Measurements from ENCODE around the gene GRIN3B.
"Not testable (repeated sequence)": the region's sequence is repeated elsewhere in the genome, so short reads cannot be mapped to it uniquely, and the experiment has no call there.

GRIN3B gene

DNA sequence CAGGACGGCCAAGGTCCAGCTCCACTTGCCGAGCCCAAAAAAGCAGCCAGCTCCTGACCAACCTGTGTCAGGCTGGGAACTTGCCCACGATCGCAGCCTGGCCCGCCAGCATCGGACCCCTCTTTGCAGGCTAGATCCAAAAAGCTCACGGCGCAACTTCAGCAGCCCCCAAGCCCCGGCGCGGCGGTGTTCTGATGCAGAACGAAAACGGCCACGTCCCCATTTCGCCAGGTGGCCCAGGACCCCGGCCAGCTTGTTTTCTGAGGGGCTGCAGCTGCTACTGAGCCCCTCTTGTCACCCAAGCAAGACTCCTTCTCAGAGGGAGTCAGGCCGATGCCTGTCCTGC, 19.4 kb downstream of the GRIN3B start:
- DNase-seq (ENCODE audit: low spot score), result no peak

- DNase-seq (ENCODE audit: low spot score), result no peak
Observed at GRCh38 chr19:1019980-1020867, 20.0 kb downstream of the GRIN3B start.

DNA sequence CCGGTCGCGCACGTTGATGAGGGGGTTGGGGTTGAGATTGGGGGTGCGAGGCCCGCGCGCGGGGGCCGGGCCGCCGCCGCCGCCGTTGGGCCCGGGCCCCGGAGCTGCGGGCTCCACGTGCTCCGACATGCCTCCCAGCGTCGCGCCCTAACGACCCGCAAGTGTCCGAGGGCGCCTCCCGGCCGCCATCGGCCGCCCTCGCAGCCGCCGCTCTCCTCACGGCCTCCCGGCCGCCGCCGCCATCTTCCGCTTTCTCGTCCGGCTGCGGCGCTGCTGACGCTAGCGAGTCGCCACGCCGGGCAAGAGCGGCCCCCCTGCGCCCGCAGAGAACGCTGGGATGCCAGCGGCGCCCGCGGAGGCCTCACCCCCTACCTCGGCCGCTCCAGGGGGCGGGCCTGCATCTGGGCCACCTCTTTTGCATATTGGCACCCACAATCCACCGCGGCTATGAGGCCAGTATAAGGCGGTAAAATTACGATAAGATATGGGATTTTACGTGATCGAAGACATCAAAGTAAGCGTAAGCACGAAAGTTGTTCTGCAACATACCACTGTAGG, 20.7 kb downstream of the GRIN3B start, which contains the start of gene TMEM259:
Gene TMEM259, minus strand, starts transcription at position 256 of the 558 bp plus-strand sequence. Its CDS starts 127 bp downstream, at position 129.
- DNase-seq (ENCODE audit: low spot score), result peak; percentile 97

DNA sequence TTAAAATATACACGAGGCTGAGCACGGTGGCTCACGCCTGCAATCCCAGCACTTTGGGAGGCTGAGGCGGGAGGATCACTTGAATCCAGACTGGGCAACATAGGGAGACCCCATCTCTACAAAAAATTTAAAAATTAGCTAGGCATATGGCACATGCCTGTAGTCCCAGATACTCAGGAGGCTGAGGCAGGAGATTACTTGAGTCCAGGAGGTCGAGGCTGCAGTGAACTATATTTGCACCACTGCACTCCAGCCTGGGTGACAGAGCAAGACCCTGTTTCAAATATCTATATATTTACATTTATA, 23.6 kb downstream of the GRIN3B start:
- DNase-seq (ENCODE audit: low spot score), result not testable (repeated sequence)

DNA sequence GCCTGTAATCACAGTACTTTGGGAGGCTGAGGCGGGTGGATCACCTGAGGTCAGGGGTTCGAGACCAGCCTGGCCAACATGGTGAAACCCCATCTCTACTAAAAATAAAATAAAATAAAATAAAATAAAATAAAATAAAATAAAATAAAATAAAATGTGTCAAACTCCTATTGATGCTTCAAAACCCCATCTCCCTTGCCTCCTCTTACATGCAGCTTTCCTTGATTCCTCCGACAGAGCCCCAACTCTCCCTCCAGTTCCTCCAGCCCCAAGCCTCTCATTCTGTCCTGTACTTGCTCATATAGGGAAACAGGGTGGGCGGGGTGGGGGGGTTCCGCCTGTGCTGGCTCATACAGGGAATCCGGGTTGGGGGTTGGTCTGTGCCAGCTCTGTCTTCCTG, 24.9 kb downstream of the GRIN3B start:
- not testable (repeated sequence) for DNase-seq (ENCODE audit: low spot score)

DNA sequence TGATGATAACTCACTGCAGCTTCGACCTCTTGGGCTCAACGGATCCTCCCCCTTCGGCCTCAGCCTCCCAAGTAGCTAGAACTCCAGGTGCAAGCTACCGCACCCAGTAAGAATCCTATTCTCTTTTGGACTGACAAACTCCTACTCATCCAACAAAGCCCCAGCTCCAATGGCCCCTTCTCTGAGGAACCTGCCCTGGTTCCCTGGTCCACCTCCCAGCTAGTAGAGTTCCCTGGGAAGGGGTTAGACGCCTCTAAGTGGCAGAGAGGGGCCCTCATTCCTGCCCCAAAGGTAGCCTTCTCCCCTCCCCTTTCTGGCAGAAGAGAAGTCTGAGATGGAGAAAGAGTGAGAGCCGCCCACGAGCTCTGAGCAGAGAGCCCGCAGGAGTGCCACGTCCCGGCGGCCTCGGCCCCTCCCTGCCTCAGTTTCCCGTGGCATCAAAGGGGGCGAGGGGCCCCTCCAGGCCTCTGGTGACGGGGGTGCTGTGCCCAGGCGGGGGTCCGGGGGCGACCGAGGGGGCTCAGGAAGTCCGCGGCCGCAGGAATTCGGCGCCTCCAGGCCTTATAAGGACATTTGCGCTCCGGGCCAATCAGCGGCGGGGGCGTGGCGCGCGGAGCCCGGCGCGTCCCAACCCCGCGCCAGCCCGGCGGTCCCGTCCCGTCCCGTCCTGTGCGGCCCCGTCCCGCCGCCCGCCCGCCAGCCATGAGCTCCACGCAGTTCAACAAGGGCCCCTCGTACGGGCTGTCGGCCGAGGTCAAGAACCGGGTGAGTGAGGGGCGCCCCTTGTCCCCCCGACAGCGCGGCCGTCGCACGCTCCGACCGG, 26.0 kb downstream of the GRIN3B start, which contains the start of gene CNN2:
Gene CNN2, plus strand, starts transcription at position 649 of the 823 bp plus-strand sequence. Its CDS starts 54 bp downstream, at position 703.
- peak; percentile 66 for DNase-seq (ENCODE audit: low spot score)

- DNase-seq (ENCODE audit: low spot score), result no peak
Observed at GRCh38 chr19:1026783-1027649, 26.8 kb downstream of the GRIN3B start.

- DNase-seq (ENCODE audit: low spot score), result no peak
Observed at GRCh38 chr19:1027650-1028061, 27.4 kb downstream of the GRIN3B start.

GRCh38 chr19:1028062-1028926, 28.1 kb downstream of the GRIN3B start:
- no peak for DNase-seq (ENCODE audit: low spot score)

DNA sequence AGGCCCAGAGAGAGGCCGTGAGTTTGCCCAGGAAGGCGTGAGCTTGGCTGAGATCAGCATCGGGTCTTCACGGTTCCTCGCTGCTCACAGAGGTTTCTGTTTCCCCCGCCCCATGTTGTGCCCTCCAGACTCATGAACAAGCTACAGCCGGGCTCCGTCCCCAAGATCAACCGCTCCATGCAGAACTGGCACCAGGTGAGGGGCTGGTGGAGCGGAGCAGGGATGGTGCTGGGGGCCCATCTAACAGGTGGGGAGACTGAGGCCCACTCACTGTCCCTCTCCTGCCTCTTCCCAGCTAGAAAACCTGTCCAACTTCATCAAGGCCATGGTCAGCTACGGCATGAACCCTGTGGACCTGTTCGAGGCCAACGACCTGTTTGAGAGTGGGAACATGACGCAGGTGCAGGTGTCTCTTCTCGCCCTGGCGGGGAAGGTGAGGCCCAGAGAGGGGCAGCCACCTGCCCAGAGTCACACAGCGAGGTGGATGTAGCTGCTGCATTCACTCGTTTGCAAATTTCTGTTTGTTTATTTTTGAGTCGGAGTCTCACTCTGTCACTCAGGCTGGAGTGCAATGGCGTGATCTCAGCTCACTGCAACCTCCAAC, 32.1 kb downstream of the GRIN3B start:
- no peak for DNase-seq (ENCODE audit: low spot score)

- DNase-seq (ENCODE audit: low spot score), result no peak
Observed at GRCh38 chr19:1035998-1036621, 35.9 kb downstream of the GRIN3B start.

GRCh38 chr19:1037621-1038064, 37.4 kb downstream of the GRIN3B start:
- no peak for DNase-seq (ENCODE audit: low spot score)

- DNase-seq (ENCODE audit: low spot score), result peak; percentile 41
Observed at GRCh38 chr19:1038978-1039645, 38.9 kb downstream of the GRIN3B start.

DNA sequence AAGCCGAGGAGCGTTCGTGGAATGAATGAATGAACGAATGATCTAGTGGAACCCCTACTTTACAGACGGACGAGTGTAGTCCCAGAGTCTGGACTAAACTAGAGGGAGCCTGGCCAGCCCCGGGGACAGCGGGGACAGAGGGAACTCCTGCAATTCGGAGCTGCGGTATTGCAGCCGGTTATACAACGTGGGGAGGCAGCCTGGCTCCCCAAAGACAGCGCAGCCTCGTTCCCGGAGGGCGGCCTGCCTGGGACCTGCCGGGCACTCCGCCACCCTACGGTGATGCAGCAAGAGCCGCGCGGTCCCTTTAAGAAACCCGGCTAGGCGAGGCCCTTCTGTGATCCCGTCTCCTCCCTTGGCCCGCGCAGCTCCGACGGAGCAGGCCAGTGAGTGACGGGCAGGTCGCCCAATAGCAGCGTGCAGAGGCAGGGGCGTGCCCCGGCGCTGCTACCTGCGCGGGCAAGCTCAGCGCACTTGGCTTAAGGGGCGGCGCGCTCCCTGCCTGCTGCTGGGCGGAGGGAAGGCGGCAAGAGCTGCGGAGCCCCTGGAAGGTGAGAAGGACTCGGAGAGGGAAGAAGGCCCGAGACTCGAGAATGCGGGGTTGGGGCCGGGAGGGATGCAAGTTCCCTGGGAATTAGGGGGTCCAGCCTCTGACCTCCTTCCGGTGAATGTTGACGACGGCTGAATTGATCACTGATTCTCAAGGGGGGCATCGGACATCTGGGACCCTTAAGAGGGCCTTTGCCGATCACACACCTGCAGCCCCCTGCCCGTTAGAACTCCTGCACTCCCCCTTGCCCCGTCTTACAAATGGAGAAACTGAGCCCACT, 39.6 kb downstream of the GRIN3B start, which contains the start of gene ABCA7:
Gene ABCA7, plus strand, starts transcription at position 462 of the 830 bp plus-strand sequence. CDS start 1,255 bp downstream, outside the sequence.
- peak; percentile 98 for DNase-seq (ENCODE audit: low spot score)

DNA sequence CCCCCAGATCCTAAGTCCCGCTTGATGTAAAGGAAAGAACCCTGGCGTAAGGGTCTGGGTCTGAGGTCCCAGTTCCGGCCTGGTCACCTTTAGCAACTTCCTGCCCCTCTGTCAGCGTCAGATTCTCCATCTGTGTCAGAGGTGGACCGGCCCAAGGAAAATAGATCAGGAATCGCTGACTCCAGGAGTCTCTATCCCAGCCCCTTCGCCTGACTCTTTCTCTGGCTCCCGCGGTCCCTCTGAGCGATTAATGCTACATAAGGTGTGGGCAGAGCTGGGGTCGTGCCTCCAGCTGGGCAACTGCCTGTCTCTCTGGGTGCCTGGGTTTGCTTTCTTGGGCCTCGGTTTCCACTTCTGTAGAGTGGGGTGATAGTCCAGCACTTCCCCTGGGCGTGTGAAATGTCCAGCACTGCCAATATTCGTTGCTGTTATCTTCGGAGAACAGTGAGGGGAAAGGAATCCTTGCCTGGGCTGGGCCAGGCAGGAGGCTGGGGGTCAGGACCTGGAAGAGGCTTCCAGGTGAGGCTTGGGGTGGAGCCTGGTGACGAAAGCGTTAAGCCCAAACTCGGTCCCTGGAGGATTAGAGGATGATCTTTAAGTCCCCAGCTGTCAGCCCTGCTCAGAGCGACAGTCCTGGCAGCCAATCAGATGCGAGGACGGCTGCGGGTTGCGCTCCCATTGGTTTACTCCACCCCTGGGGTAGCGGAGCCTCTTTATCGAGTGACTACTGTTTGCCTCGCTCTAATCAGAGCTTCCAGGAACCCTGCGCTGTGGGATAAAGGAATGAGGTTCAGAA, 40.5 kb downstream of the GRIN3B start:
- DNase-seq (ENCODE audit: low spot score), result peak; percentile 96

GRCh38 chr19:1041272-1041834, 41.1 kb downstream of the GRIN3B start:
- DNase-seq (ENCODE audit: low spot score), result no peak
